ENCODE data around the gene CEP170B.

DNA sequence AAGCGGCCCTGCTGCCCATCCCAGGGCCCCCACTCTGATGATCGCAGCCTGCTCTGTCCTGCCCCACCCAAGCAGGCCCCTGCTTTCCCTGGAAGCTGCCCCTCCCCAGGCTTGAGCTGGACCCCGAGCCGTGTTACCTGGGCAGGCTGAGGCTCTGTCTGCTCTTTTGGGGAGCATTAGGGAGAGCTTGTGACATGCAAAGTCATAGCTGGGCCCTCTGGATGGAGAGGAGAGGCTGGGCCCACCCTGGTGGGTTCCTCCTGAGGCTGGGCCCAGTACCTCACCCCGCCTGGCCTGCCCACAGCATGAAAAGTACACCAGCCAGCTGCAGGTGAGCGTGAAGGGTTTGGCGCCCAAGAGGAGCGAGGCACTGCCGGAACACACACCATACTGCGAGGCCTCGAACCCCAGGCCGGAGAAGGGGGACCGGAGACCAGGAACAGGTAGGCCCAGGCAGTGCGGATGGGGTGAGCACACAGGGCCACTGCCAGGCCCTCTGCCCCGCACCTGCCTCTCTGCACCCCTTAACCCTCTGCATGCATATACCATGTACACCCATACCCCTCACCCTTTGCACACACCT lies 15.0 kb downstream of the CEP170B start:
- TF ChIP-seq YY1 (IDR thresholded peaks at IDR 0.05; ENCODE audit: insufficient read depth, insufficient read length): no peak
- TF ChIP-seq SUZ12 (IDR thresholded peaks at IDR 0.05; ENCODE audit: extremely low read depth, insufficient read depth, insufficient read length): no peak
- TF ChIP-seq ZNF274 (IDR thresholded peaks at IDR 0.05; ENCODE audit: low read depth, low read length): no peak
